Renal cortex interstitium (tissue), 15 donors: ENCODE measurements around the gene FGB. TPM values are rescaled to one million over a fixed set of nuclear protein-coding genes. Genes with fewer than 3 reads are reported as not detected.

Experiments used
- DNase-seq, 11 donors: peaks; one replicate each; pipeline ENCODE4 v3.0.0-alpha.2; 2013; ENCODE audit warnings: low read depth in 9 of 11, low spot score in 4 of 11; ENCODE audit errors: extremely low read depth in 1 of 11
- long read RNA-seq, 16 experiments: transcript quantifications; one replicate each; lab custom pipeline, GENCODE V29; 2026
- polyA plus RNA-seq, 3 donors: library from polyadenylated mRNA; unstranded; fragments of 120-200 nt; gene quantifications; one replicate each; pipeline ENCODE4 v1.2.1, GENCODE V29; 2013; ENCODE audit not compliant: insufficient read length in 3 of 3

Gene FGB
- polyA plus RNA-seq = 100 to 1,000 TPM in 1 of 3 donors, 1 to 10 TPM in 2; 5.6 to 191 (median 9.9) TPM
- long read RNA-seq, donor 1, partial matches to known transcripts = 0 of 1 reads
- long read RNA-seq, donor 1, other reads (novel, unspliced or antisense) = 0 of 1 reads
- long read RNA-seq, donor 2, partial matches to known transcripts = 0 of 1 reads
- long read RNA-seq, donor 2, other reads (novel, unspliced or antisense) = 0 of 1 reads
- long read RNA-seq, donor 3, transcript FGB-204 (3 exons, 574 nt) = minor isoform, 7 of 169 reads
- long read RNA-seq, donor 3, transcript FGB-201 (8 exons, 1,975 nt) = major isoform, 51 of 169 reads
- long read RNA-seq, donor 3, partial matches to known transcripts = 111 of 169 reads
- long read RNA-seq, donor 3, other reads (novel, unspliced or antisense) = 0 of 169 reads
- long read RNA-seq, donor 4, partial matches to known transcripts = 6 of 10 reads
- long read RNA-seq, donor 4, other reads (novel, unspliced or antisense) = 0 of 10 reads
- long read RNA-seq, donor 5 = 0 reads
- long read RNA-seq, donor 6, partial matches to known transcripts = 0 of 1 reads
- long read RNA-seq, donor 6, other reads (novel, unspliced or antisense) = 0 of 1 reads
- long read RNA-seq, donor 7, partial matches to known transcripts = 0 of 1 reads
- long read RNA-seq, donor 7, other reads (novel, unspliced or antisense) = 0 of 1 reads
- long read RNA-seq, donor 8 = 0 reads
- long read RNA-seq, donor 9, partial matches to known transcripts = 0 of 4 reads
- long read RNA-seq, donor 9, other reads (novel, unspliced or antisense) = 0 of 4 reads
- long read RNA-seq, donor 10, transcript FGB-201 (8 exons, 1,975 nt) = major isoform, 28 of 131 reads
- long read RNA-seq, donor 10, transcript FGB-204 (3 exons, 574 nt) = minor isoform, 7 of 131 reads
- long read RNA-seq, donor 10, partial matches to known transcripts = 96 of 131 reads
- long read RNA-seq, donor 10, other reads (novel, unspliced or antisense) = 0 of 131 reads
- long read RNA-seq, donor 11, transcript FGB-201 (8 exons, 1,975 nt) = major isoform, 22 of 25 reads
- long read RNA-seq, donor 11, partial matches to known transcripts = 0 of 25 reads
- long read RNA-seq, donor 11, other reads (novel, unspliced or antisense) = 0 of 25 reads
- long read RNA-seq, donor 12, partial matches to known transcripts = 0 of 1 reads
- long read RNA-seq, donor 12, other reads (novel, unspliced or antisense) = 0 of 1 reads
- long read RNA-seq, donor 13 = 0 reads
- long read RNA-seq, donor 14, partial matches to known transcripts = 0 of 2 reads
- long read RNA-seq, donor 14, other reads (novel, unspliced or antisense) = 0 of 2 reads
- long read RNA-seq, donor 15, transcript FGB-201 (8 exons, 1,975 nt) = major isoform, 10 of 12 reads
- long read RNA-seq, donor 15, partial matches to known transcripts = 0 of 12 reads
- long read RNA-seq, donor 15, other reads (novel, unspliced or antisense) = 0 of 12 reads
- long read RNA-seq, donor 16, transcript FGB-201 (8 exons, 1,975 nt) = major isoform, 90 of 266 reads
- long read RNA-seq, donor 16, transcript FGB-204 (3 exons, 574 nt) = minor isoform, 8 of 266 reads
- long read RNA-seq, donor 16, partial matches to known transcripts = 167 of 266 reads
- long read RNA-seq, donor 16, other reads (novel, unspliced or antisense) = 0 of 266 reads

GRCh38 chr4:154562697-154563254 lies at the start of gene FGB:
Gene FGB (plus strand): TSS chr4:154563011. CDS start chr4:154563019, 8 bp downstream.
- DNase-seq = no peak

- DNase-seq = no peak
Observed at GRCh38 chr4:154516318-154517029, 46.3 kb upstream of the FGB start.

- DNase-seq = no peak
Observed at GRCh38 chr4:154517591-154517990, 45.2 kb upstream of the FGB start.

DNA sequence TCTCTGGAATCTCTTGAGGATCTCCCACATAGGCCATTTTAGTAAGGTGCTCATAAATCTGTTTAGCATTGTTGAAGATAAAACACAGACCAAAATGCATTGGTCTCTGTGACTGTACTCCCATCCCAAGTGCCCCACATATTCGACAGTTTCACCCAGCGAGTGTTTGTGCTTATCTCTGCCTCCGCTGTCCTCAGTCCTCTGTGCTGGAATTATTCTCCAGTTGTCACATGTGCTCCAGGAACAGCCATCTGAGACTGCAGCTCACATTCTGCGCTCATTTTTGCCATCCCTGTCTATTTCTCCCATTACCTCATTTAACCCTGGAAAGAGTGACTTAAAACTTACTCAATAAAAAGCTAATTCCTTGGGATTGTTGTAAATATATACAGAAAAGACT lies 43.6 kb upstream of the FGB start:
- no peak for DNase-seq

- DNase-seq = no peak
Observed at GRCh38 chr4:154521607-154522006, 41.2 kb upstream of the FGB start.

DNA sequence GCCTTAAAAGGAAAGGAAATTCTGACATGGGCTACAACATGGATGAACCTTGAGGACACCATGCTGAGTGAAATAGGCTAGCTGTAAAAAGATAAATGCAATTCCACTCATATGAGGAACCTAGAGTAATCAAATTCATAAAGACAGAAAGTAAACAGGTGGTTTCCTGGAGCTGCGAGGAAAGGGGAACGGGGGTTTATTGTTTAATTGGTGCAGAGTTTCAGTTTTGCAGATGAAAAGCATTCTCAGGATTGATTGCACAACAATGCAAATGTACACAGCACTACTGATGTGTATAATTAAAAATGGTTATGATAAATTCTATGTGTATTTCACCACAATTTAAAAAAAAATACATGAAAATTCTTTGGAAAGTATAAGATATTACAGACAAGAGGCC lies 36.7 kb upstream of the FGB start:
- no peak for DNase-seq

GRCh38 chr4:154527308-154527707 lies 35.5 kb upstream of the FGB start:
- no peak for DNase-seq

DNA sequence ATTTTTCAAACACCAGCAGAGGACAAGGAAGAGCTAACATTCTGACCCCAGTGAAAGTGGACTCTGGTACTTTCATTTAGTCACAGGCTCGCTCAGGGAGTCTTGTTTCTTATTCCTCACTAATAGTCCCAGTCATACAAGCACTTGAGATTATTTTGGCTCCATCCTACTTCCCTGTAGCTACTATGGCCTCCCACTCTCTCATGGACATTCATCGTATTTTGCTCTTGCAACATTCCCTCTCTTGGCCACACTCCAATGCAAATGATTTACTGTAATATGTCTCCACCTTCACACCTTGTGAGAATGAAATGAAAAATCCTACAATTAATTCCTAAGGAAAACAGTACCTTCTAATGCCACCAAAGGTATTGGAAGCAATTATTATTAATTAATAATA lies 33.9 kb upstream of the FGB start:
- DNase-seq = no peak

DNA sequence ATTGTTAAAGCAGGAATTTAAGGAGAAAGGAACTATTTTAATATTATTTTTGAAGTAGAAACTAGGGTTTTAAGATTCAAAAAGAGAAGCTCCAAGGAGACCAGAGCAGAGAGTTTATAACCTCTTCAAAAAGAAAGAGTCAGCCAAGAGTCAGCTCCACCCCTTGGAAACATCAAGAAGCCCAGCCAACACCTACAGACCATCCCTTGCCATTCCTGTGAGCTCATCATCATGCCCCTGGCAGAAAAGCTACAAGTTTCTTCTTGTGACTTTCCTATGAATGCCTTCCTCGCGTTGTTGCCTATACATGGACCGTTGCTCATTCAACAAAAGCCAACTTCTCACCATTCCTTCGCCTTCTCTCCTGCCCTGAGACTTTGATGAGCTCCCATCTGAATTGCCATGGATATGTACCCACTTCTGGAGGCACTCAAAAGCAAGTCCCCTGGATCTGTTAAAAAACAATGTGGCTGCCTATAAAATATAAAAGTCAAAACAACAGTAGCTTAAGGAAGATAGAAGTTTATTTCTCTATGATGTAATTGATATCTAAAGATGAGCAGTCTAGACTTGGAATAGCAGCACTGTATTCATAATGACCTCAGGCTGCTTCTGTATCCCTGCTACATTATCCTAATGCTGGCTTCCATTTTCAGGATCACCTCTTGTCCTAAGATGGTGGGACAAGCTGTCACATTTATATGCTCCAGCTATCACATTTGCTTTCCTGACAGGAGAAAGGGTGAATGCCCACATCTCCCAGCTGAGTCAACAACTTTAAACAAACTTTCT lies 32.9 kb upstream of the FGB start:
- DNase-seq = no peak

DNA sequence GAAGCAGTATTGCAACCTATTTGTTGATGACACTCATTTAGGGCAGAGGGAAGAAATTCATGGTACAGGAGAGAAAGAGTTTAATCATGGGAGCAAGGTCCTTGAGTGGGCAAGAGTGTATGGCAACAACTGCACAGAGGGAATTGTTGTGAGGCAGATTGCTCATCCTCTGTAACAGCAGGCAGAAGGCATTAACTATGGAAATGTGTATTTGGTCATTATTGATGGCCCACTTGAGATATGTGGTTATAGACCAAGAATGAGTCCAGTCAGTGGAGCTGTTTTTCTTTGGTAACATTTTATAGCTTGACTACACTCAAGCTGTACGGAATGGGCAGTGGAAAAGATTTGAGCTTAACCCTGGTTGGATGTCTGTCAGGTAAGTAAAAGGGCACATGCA lies 28.5 kb upstream of the FGB start:
- no peak for DNase-seq

DNA sequence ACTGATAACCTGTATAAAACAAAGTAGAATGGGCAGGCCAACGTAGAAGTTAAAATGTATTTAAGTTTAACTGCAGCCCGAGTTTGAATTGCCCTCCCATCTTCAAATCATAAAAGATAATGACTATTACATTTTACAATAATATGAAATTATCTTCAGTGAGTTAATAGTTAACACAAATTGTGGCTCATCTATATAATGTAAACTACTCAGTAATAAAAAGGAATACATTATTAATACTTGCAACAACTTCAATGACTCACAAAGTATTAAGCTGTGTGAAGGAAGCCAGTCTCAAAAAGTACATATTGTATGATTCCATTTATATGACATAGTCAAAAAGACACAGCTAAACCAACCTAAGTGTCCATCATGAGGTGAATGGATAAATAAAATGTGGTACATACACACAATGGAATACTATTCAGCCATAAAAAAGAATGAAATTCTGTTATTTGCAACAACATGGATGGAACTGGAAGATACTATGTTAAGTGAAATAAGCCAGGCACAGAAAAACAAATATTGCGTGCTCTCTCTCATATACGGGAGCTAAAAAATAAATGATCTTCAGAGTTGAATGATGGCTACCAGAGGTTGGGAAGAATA lies 20.4 kb upstream of the FGB start:
- DNase-seq = no peak

DNA sequence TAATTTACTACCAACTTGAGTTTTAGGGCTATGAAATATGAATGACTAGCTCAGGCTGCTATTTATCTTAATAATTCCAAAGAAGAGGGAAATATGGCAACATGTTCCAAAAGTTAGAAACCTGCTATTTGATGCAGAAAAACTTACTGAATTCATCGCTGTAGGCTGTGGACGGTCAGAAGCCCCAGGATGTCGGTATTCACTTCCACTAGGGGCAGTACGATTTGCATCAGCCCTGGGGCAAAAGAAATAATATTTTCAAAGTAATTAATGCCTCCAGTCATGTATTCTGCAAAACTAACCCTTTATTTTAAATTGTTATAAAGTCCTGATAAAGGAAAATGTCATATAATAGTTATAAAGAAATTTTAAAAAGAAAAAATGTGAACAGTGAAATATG lies 17.1 kb upstream of the FGB start:
- DNase-seq = no peak

GRCh38 chr4:154549894-154550790 lies 12.7 kb upstream of the FGB start, which contains the start of gene PLRG1:
Gene PLRG1 (minus strand): TSS chr4:154550400. CDS start chr4:154550308, 92 bp downstream.
- DNase-seq = peak; percentile 93 to 97 (median 95)

- DNase-seq = peak; percentile 47 to 74 (median 57)
Observed at GRCh38 chr4:154551872-154552686, 10.7 kb upstream of the FGB start.

GRCh38 chr4:154559141-154559493 lies 3.7 kb upstream of the FGB start:
- no peak for DNase-seq
